HepG2 (cell line): ENCODE data around the gene HPCAL1. TPM values are rescaled to one million over a fixed set of nuclear protein-coding genes. Genes with fewer than 3 reads are reported as not detected.

Experiments used
- AHR ChIP-seq: IDR thresholded peaks from 2 replicates; pipeline ENCODE4 v1.6.1; 2018; ENCODE audit warnings: missing genetic modification reagents, missing compliant biosample characterization
- BRCA1 ChIP-seq: sonication (generic); formaldehyde crosslinking; IDR thresholded peaks from 2 replicates; pipeline ENCODE4 v1.4.0; 2020; ENCODE audit warnings: missing genetic modification reagents
- ELF3 ChIP-seq: IDR thresholded peaks from 2 replicates; pipeline ENCODE4 v1.6.1; 2016; ENCODE audit warnings: missing genetic modification reagents, missing compliant biosample characterization
- PCBP1 ChIP-seq: fragments of 200-400 bp; formaldehyde crosslinking; IDR thresholded peaks from 2 replicates; pipeline ENCODE4 v1.6.1; 2017; ENCODE audit warnings: mild to moderate bottlenecking, low read depth, low read length, borderline replicate concordance
- POLR2AphosphoS5 ChIP-seq: IDR thresholded peaks from 2 replicates; pipeline ENCODE4 v1.6.1; 2012; ENCODE audit warnings: low read depth, low read length
- SALL1 ChIP-seq: sonication (generic); formaldehyde crosslinking; IDR thresholded peaks from 2 replicates; pipeline ENCODE4 v1.8.0; 2022; ENCODE audit warnings: mild to moderate bottlenecking, missing genetic modification reagents
- ZFP41 ChIP-seq: sonication (generic); formaldehyde crosslinking; IDR thresholded peaks from 2 replicates; pipeline ENCODE4 v1.4.0; 2020; ENCODE audit warnings: mild to moderate bottlenecking, missing genetic modification reagents, borderline replicate concordance
- ZSCAN29 ChIP-seq: sonication (generic); formaldehyde crosslinking; conservative IDR thresholded peaks from 2 replicates; pipeline ENCODE4 v1.4.0; 2020; ENCODE audit warnings: mild to moderate bottlenecking, missing genetic modification reagents
- polyA plus RNA-seq, 8 experiments: library from polyadenylated mRNA; depleted of rRNA in 3 of 8; stranded (reverse) in 7 of 8; unstranded in 1 of 8; fragments of >200 nt; fragmentation: Illumina TruSeq in 4 of 8; extraction: Trizol in 4 of 8; gene quantifications; 2 replicates each; pipeline versions ENCODE4 v1.2.1 to v1.2.3, GENCODE V29; 2011 to 2016; ENCODE audit warnings: low read depth in 4 of 8, missing spikeins in 1 of 8, mixed read lengths in 1 of 8; ENCODE audit not compliant: insufficient read depth in 1 of 8
- total RNA-seq, 5 experiments: library from RNA; depleted of rRNA; stranded (reverse); fragments of >200 nt; fragmentation: Illumina TruSeq; extraction: Trizol; gene quantifications; 2 replicates each; pipeline ENCODE4 v1.2.3, GENCODE V29; 2016; ENCODE audit warnings: low read depth in 1 of 5
- TF ChIP-seq, protein P1 (sequence below): sonication (generic); formaldehyde crosslinking; IDR thresholded peaks from 2 replicates; pipeline ENCODE4 v1.4.0; 2020; ENCODE audit warnings: mild to moderate bottlenecking, missing genetic modification reagents
- TF ChIP-seq, protein P2 (sequence below): sonication (generic); formaldehyde crosslinking; IDR thresholded peaks from 2 replicates; pipeline ENCODE4 v1.4.0; 2020; ENCODE audit warnings: missing genetic modification reagents
- TF ChIP-seq, protein P3 (sequence below): sonication (generic); formaldehyde crosslinking; IDR thresholded peaks from 2 replicates; pipeline ENCODE4 v1.4.0; 2020; ENCODE audit warnings: missing genetic modification reagents
- TF ChIP-seq, protein P4 (sequence below): sonication (generic); formaldehyde crosslinking; IDR thresholded peaks from 2 replicates; pipeline ENCODE4 v1.8.1; 2023; ENCODE audit warnings: mild to moderate bottlenecking, inconsistent platforms, moderate library complexity, missing genetic modification reagents, borderline replicate concordance
- TF ChIP-seq, protein P5 (sequence below): sonication (generic); formaldehyde crosslinking; IDR thresholded peaks from 2 replicates; pipeline ENCODE4 v1.4.0; 2020; ENCODE audit warnings: mild to moderate bottlenecking, missing genetic modification reagents
- TF ChIP-seq, protein P6 (sequence below): sonication (generic); formaldehyde crosslinking; IDR thresholded peaks from 2 replicates; pipeline ENCODE4 v1.4.0; 2020; ENCODE audit warnings: missing genetic modification reagents, borderline replicate concordance

The HPCAL1 gene
- total and polyA plus RNA-seq, 2 of the 13 experiments (the other 11 are each of a cell fraction or from before 2014, with no cell fraction given) = 29.5 to 29.9 TPM

DNA sequence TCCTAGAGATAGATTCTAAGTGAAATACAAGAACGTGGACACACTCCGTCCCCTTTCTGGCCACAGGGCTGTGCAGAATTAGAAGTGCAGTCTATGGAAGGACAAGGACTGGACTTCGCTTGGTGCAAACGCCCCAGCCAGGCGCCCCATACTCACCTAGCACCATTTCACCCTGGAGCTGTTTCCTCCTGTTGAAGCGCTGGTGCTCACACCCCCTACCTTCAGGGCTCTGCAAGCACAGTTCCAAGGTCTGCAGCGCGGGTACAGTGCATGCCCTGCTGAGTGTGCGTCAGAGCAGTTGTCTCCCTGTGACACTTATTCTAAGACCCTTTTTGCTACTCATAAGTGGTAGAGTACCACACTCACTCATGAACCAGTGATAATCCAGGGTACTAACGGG is 3.0 kb downstream of the HPCAL1 start (continued):
- TF ChIP-seq, protein P1, sequence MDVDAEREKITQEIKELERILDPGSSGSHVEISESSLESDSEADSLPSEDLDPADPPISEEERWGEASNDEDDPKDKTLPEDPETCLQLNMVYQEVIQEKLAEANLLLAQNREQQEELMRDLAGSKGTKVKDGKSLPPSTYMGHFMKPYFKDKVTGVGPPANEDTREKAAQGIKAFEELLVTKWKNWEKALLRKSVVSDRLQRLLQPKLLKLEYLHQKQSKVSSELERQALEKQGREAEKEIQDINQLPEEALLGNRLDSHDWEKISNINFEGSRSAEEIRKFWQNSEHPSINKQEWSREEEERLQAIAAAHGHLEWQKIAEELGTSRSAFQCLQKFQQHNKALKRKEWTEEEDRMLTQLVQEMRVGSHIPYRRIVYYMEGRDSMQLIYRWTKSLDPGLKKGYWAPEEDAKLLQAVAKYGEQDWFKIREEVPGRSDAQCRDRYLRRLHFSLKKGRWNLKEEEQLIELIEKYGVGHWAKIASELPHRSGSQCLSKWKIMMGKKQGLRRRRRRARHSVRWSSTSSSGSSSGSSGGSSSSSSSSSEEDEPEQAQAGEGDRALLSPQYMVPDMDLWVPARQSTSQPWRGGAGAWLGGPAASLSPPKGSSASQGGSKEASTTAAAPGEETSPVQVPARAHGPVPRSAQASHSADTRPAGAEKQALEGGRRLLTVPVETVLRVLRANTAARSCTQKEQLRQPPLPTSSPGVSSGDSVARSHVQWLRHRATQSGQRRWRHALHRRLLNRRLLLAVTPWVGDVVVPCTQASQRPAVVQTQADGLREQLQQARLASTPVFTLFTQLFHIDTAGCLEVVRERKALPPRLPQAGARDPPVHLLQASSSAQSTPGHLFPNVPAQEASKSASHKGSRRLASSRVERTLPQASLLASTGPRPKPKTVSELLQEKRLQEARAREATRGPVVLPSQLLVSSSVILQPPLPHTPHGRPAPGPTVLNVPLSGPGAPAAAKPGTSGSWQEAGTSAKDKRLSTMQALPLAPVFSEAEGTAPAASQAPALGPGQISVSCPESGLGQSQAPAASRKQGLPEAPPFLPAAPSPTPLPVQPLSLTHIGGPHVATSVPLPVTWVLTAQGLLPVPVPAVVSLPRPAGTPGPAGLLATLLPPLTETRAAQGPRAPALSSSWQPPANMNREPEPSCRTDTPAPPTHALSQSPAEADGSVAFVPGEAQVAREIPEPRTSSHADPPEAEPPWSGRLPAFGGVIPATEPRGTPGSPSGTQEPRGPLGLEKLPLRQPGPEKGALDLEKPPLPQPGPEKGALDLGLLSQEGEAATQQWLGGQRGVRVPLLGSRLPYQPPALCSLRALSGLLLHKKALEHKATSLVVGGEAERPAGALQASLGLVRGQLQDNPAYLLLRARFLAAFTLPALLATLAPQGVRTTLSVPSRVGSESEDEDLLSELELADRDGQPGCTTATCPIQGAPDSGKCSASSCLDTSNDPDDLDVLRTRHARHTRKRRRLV = no peak
- TF ChIP-seq ZFP41 (no peak), AHR (CRISPR knock-in tag) (no peak), ELF3 (CRISPR knock-in tag) (0 out of 2 replicates have a peak, but pooled peaks have one; percentile 33), ZSCAN29 (CRISPR knock-in tag) (no peak), POLR2AphosphoS5 (no peak), BRCA1 (no peak), PCBP1 (no peak), SALL1 (CRISPR knock-in tag) (peak; percentile 42; the same call in 1 of the 2 replicates)
- TF ChIP-seq, protein P2, sequence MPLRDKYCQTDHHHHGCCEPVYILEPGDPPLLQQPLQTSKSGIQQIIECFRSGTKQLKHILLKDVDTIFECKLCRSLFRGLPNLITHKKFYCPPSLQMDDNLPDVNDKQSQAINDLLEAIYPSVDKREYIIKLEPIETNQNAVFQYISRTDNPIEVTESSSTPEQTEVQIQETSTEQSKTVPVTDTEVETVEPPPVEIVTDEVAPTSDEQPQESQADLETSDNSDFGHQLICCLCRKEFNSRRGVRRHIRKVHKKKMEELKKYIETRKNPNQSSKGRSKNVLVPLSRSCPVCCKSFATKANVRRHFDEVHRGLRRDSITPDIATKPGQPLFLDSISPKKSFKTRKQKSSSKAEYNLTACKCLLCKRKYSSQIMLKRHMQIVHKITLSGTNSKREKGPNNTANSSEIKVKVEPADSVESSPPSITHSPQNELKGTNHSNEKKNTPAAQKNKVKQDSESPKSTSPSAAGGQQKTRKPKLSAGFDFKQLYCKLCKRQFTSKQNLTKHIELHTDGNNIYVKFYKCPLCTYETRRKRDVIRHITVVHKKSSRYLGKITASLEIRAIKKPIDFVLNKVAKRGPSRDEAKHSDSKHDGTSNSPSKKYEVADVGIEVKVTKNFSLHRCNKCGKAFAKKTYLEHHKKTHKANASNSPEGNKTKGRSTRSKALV (CRISPR knock-in tag) = no peak
- TF ChIP-seq, protein P3, sequence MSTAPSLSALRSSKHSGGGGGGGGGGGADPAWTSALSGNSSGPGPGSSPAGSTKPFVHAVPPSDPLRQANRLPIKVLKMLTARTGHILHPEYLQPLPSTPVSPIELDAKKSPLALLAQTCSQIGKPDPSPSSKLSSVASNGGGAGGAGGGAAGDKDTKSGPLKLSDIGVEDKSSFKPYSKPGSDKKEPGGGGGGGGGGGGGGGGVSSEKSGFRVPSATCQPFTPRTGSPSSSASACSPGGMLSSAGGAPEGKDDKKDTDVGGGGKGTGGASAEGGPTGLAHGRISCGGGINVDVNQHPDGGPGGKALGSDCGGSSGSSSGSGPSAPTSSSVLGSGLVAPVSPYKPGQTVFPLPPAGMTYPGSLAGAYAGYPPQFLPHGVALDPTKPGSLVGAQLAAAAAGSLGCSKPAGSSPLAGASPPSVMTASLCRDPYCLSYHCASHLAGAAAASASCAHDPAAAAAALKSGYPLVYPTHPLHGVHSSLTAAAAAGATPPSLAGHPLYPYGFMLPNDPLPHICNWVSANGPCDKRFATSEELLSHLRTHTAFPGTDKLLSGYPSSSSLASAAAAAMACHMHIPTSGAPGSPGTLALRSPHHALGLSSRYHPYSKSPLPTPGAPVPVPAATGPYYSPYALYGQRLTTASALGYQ = no peak
- TF ChIP-seq, protein P4, sequence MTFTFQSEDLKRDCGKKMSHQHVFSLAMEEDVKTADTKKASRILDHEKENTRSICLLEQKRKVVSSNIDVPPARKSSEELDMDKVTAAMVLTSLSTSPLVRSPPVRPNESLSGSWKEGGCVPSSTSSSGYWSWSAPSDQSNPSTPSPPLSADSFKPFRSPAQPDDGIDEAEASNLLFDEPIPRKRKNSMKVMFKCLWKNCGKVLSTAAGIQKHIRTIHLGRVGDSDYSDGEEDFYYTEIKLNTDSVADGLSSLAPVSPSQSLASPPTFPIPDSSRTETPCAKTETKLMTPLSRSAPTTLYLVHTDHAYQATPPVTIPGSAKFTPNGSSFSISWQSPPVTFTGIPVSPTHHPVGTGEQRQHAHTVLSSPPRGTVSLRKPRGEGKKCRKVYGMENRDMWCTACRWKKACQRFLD (CRISPR knock-in tag) = no peak
- TF ChIP-seq, protein P5, sequence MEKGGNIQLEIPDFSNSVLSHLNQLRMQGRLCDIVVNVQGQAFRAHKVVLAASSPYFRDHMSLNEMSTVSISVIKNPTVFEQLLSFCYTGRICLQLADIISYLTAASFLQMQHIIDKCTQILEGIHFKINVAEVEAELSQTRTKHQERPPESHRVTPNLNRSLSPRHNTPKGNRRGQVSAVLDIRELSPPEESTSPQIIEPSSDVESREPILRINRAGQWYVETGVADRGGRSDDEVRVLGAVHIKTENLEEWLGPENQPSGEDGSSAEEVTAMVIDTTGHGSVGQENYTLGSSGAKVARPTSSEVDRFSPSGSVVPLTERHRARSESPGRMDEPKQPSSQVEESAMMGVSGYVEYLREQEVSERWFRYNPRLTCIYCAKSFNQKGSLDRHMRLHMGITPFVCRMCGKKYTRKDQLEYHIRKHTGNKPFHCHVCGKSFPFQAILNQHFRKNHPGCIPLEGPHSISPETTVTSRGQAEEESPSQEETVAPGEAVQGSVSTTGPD (CRISPR knock-in tag) = no peak
- TF ChIP-seq, protein P6, sequence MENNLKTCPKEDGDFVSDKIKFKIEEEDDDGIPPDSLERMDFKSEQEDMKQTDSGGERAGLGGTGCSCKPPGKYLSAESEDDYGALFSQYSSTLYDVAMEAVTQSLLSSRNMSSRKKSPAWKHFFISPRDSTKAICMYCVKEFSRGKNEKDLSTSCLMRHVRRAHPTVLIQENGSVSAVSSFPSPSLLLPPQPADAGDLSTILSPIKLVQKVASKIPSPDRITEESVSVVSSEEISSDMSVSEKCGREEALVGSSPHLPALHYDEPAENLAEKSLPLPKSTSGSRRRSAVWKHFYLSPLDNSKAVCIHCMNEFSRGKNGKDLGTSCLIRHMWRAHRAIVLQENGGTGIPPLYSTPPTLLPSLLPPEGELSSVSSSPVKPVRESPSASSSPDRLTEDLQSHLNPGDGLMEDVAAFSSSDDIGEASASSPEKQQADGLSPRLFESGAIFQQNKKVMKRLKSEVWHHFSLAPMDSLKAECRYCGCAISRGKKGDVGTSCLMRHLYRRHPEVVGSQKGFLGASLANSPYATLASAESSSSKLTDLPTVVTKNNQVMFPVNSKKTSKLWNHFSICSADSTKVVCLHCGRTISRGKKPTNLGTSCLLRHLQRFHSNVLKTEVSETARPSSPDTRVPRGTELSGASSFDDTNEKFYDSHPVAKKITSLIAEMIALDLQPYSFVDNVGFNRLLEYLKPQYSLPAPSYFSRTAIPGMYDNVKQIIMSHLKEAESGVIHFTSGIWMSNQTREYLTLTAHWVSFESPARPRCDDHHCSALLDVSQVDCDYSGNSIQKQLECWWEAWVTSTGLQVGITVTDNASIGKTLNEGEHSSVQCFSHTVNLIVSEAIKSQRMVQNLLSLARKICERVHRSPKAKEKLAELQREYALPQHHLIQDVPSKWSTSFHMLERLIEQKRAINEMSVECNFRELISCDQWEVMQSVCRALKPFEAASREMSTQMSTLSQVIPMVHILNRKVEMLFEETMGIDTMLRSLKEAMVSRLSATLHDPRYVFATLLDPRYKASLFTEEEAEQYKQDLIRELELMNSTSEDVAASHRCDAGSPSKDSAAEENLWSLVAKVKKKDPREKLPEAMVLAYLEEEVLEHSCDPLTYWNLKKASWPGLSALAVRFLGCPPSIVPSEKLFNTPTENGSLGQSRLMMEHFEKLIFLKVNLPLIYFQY = no peak
